Measurements from ENCODE around the gene GMPR2. TPM values are rescaled to one million over a fixed set of nuclear protein-coding genes. Genes with fewer than 3 reads are reported as not detected.
A peak's percentile ranks its signal among the peaks of the same experiment; 100 is the strongest.

Gene GMPR2
- total and polyA plus RNA-seq, 2 of the 4 experiments (the other 2 are of a cell fraction) = 63.7 to 92.5 TPM

- POLR2A ChIA-PET (ENCODE audit: unreplicated experiment) = interaction anchor here (1.0 to 1.1 kb wide), 2 partner anchors 10 to 46 kb away, joined by 3 read pairs; partner anchors contain the start of gene TINF2
- peak overlapping the region; percentile 97 for H3K4ac ChIP-seq (ENCODE audit: low read depth, low read length)
- TF ChIP-seq MAFK (IDR thresholded peaks at IDR 0.05; ENCODE audit: low read depth, low read length) (no peak), RFX5 (IDR thresholded peaks at IDR 0.05; ENCODE audit: low read depth, low read length) (no peak), MAZ (IDR thresholded peaks at IDR 0.05; ENCODE audit: borderline replicate concordance, low read depth, low read length) (no peak), MXI1 (IDR thresholded peaks at IDR 0.05; ENCODE audit: borderline replicate concordance, low read depth, low read length) (no peak), USF2 (IDR thresholded peaks at IDR 0.05; ENCODE audit: low read depth, low read length) (no peak), RAD21 (IDR thresholded peaks at IDR 0.05; ENCODE audit: low read length) (no peak), BHLHE40 (IDR thresholded peaks at IDR 0.05; ENCODE audit: low read depth, low read length) (no peak), NFE2L2 (IDR thresholded peaks at IDR 0.05; ENCODE audit: low read depth, low read length) (no peak), CEBPB (IDR thresholded peaks at IDR 0.05; ENCODE audit: low read depth, low read length) (no peak), CTCF (conservative IDR thresholded peaks at IDR 0.05; ENCODE audit: low read depth, low read length) (no peak), RCOR1 (IDR thresholded peaks at IDR 0.05; ENCODE audit: insufficient replicate concordance, low read length) (no peak), CHD1 (IDR thresholded peaks at IDR 0.05; ENCODE audit: low read depth, low read length) (no peak), FOS (IDR thresholded peaks at IDR 0.05; ENCODE audit: low read depth, low read length) (no peak), POLR2A (IDR thresholded peaks at IDR 0.05; ENCODE audit: low read depth, low read length) (no peak)
Observed at GRCh38 chr14:24196071-24197055, 36.4 kb upstream of the GMPR2 start.

More at GRCh38 chr14:24196071-24197055, 36.4 kb upstream of the GMPR2 start:
- dilution Hi-C loops (cut with HindIII; ENCODE audit: low sequenced_read_pairs, unreplicated experiment) = no loop called here
- Histone ChIP-seq H2AK5ac (ENCODE audit: low read depth, low read length) (peak overlapping the region; percentile 89), H3K36me3 (ENCODE audit: control insufficient read depth, insufficient read depth, low read length) (peaks cover 17% of the 10 kb centered on the region), H3K14ac (replicated peaks; ENCODE audit: low read depth, low read length) (peak overlapping the region; percentile 95), H3K9ac (ENCODE audit: low read depth, low read length) (peak overlapping the region; percentile 93), H3K4me2 (ENCODE audit: low read depth, low read length) (peak overlapping the region; percentile 65), H2AK9ac (replicated peaks; ENCODE audit: low read depth, low read length, poor library complexity) (peak overlapping the region; percentile 96), H3K9me1 (ENCODE audit: insufficient read depth, low read length) (peaks cover 11% of the 10 kb centered on the region; the same call in 1 of the 2 replicates), H4K8ac (ENCODE audit: low read depth in 2 of 2, low read length in 2 of 2) (peak overlapping the region; percentile 93 to 94), H3K27ac (ENCODE audit: insufficient read depth, low read length) (peak overlapping the region; percentile 99), H2BK20ac (ENCODE audit: low read depth, low read length) (no peak overlapping the region), H3K27me3 (ENCODE audit: control insufficient read depth, insufficient read depth, low read length) (no peaks in the 10 kb centered on the region), H3K79me1 (ENCODE audit: low read depth in 1 of 2, low read length in 2 of 2) (peaks cover 38 to 62% of the 10 kb centered on the region in 2 experiments), H2BK15ac (ENCODE audit: low read depth, low read length) (no peak overlapping the region), H4K91ac (ENCODE audit: insufficient read depth, low read depth, low read length) (peak overlapping the region; percentile 46; the same call in 1 of the 2 replicates), H3K56ac (ENCODE audit: extremely low read depth, insufficient read depth, low read length) (peak overlapping the region; percentile 85), H4K20me1 (ENCODE audit: insufficient read depth, low read length) (no peaks in the 10 kb centered on the region), H4K5ac (ENCODE audit: low read depth, low read length) (peak overlapping the region; percentile 83), H2AFZ (replicated peaks; ENCODE audit: low read length, poor library complexity) (peak overlapping the region; percentile 95), H3K23ac (ENCODE audit: low read depth, low read length) (peak overlapping the region; percentile 93), H3K4me3 (ENCODE audit: insufficient read depth, low read depth, low read length) (peak overlapping the region; percentile 89), H3K18ac (ENCODE audit: low read depth, low read length) (no peak overlapping the region; the same call in 1 of the 2 replicates), H2BK120ac (ENCODE audit: low read depth, low read length) (0 out of 2 replicates have a peak overlapping the region, but pooled peaks have one; percentile 64), H2BK5ac (ENCODE audit: low read depth, low read length, poor library complexity, severe bottlenecking) (peak overlapping the region; percentile 96), H3K4me1 (ENCODE audit: control insufficient read depth, insufficient read depth, low read length) (peaks cover 8% of the 10 kb centered on the region), H3K9me3 (ENCODE audit: control insufficient read depth, insufficient read depth, low read length) (no peaks in the 10 kb centered on the region)
- in situ Hi-C loops (cut with MboI; ENCODE audit: low sequenced_read_pairs) = no loop called here
- DNase-seq (peak; percentile 22), ATAC-seq (ENCODE audit: low read depth) (peak; percentile 37)
- WGBS, 2 experiments (ENCODE audit: extremely low coverage in 2 of 2, insufficient read length in 1 of 2) = 70% methylated on average over 2 of the region's 33 CpGs; no CpG with 5 or more reads in 1 of the 2 experiments
- intact Hi-C loops (cut with micrococcal nuclease) = no loop called here
- BruUV-seq (replicated peaks) = TSS peak; percentile 44
- CTCF ChIA-PET = interaction anchor here (1.1 kb wide), 1 partner anchor 112 kb away, joined by 3 read pairs; the partner anchor contains the start of gene CIDEB

Measured in IMR-90 (cell line).